Stomach (tissue), 4 donors: Measurements from ENCODE around the gene TMEM8B.

Source experiments
- CTCF ChIP-seq, 7 experiments: fragments of 450-650 bp in 4 of 7; fragments of 200-600 bp in 3 of 7; sonication (generic) in 3 of 7; IDR thresholded peaks; one replicate each; pipeline ENCODE4 v1.5.1; 2016 to 2019; ENCODE audit warnings: antibody characterized with exemption in 7 of 7, control low read depth in 2 of 7, mild to moderate bottlenecking in 1 of 7
- POLR2AphosphoS5 ChIP-seq, 3 donors: sonication (generic); formaldehyde crosslinking; IDR thresholded peaks; one replicate each; pipeline ENCODE4 v1.6.1; 2016; ENCODE audit warnings: antibody characterized with exemption in 3 of 3

- no peak for TF ChIP-seq POLR2AphosphoS5 (IDR thresholded peaks at IDR 0.05)
- TF ChIP-seq CTCF (IDR thresholded peaks at IDR 0.05) = no peak
Observed at GRCh38 chr9:35912791-35913400, 83.9 kb downstream of the TMEM8B start.
